ENCODE results near the gene AVPI1. TPM values are rescaled to one million over a fixed set of nuclear protein-coding genes. Genes with fewer than 3 reads are reported as not detected.
"Not testable (repeated sequence)": the region's sequence is repeated elsewhere in the genome, so short reads cannot be mapped to it uniquely, and the experiment has no call there.

Gene AVPI1
- total RNA-seq, 1 donor from 2014 or later, result 5.6 TPM

GRCh38 chr10:97711640-97712572, 24.9 kb upstream of the AVPI1 start:
- no peak for DNase-seq

GRCh38 chr10:97708976-97709946, 22.2 kb upstream of the AVPI1 start:
- peak; percentile 81 for DNase-seq

GRCh38 chr10:97708167-97708566, 21.1 kb upstream of the AVPI1 start:
- no peak for DNase-seq

- DNase-seq, result no peak
Observed at GRCh38 chr10:97707134-97707861, 20.3 kb upstream of the AVPI1 start.

- no peak for DNase-seq
Observed at GRCh38 chr10:97705006-97705670, 18.1 kb upstream of the AVPI1 start.

GRCh38 chr10:97704341-97704740, 17.3 kb upstream of the AVPI1 start:
- DNase-seq, result no peak

GRCh38 chr10:97703398-97704067, 16.5 kb upstream of the AVPI1 start:
- no peak for DNase-seq

- DNase-seq, result peak; percentile 80
Observed at GRCh38 chr10:97701438-97702069, 14.5 kb upstream of the AVPI1 start.

GRCh38 chr10:97698072-97698655, 11.1 kb upstream of the AVPI1 start:
- not testable (repeated sequence) for DNase-seq

GRCh38 chr10:97690133-97690532, 3.1 kb upstream of the AVPI1 start:
- no peak for DNase-seq

GRCh38 chr10:97689559-97690020, 2.5 kb upstream of the AVPI1 start:
- no peak for DNase-seq

- DNase-seq, result no peak
Observed at GRCh38 chr10:97687785-97688781, 1.0 kb upstream of the AVPI1 start.

GRCh38 chr10:97686301-97686961, 610 bp downstream of the AVPI1 start:
- peak; percentile 46 for DNase-seq

- DNase-seq, result peak; percentile 41
Observed at GRCh38 chr10:97685395-97685958, 1.6 kb downstream of the AVPI1 start.

GRCh38 chr10:97684866-97685394, 2.1 kb downstream of the AVPI1 start:
- DNase-seq, result no peak

GRCh38 chr10:97684368-97684713, 2.7 kb downstream of the AVPI1 start:
- not testable (repeated sequence) for DNase-seq

- peak; percentile 52 for DNase-seq
Observed at GRCh38 chr10:97683556-97684367, 3.3 kb downstream of the AVPI1 start.

Measured in dermis blood vessel endothelial cell (primary cell).